Neural cell (in vitro differentiated cells): ENCODE results near the gene GDPD3. TPM values are rescaled to one million over a fixed set of nuclear protein-coding genes. Genes with fewer than 3 reads are reported as not detected.

ENCODE experiments used
- H2AFZ ChIP-seq: fragments of 200-600, 300-800 bp; sonication (generic), shearing (Covaris generic); 2 replicates; pipeline ENCODE4 v1.6.0; 2014; ENCODE audit warnings: low read depth, mild to moderate bottlenecking, antibody characterized with exemption, low read length, moderate library complexity
- H3F3A ChIP-seq: fragments of 200-600 bp; shearing (Covaris generic); 2 replicates; pipeline ENCODE4 v1.6.1; 2016; ENCODE audit warnings: mild to moderate bottlenecking, moderate library complexity, mixed read lengths, antibody characterized with exemption, low read length; ENCODE audit not compliant: insufficient read depth, poor library complexity, severe bottlenecking
- H3K27ac ChIP-seq: fragments of 200-600, 300-800 bp; sonication (generic), shearing (Covaris generic); 2 replicates; pipeline ENCODE4 v1.5.1; 2014; ENCODE audit warnings: mild to moderate bottlenecking, low read length, moderate library complexity
- H3K27me3 ChIP-seq: fragments of 300-800, 200-600 bp; sonication (generic), shearing (Covaris generic); 2 replicates; pipeline ENCODE4 v1.6.0; 2014; ENCODE audit warnings: mild to moderate bottlenecking, low read depth, low read length, moderate library complexity; ENCODE audit not compliant: insufficient read depth
- H3K36me3 ChIP-seq: fragments of 300-800, 200-600 bp; sonication (generic), shearing (Covaris generic); 2 replicates; pipeline ENCODE4 v1.5.1; 2014; ENCODE audit warnings: mild to moderate bottlenecking, antibody characterized with exemption, low read length, moderate library complexity; ENCODE audit not compliant: insufficient read depth
- H3K4me2 ChIP-seq: fragments of 300-800, 200-600 bp; sonication (generic), shearing (Covaris generic); 2 replicates; pipeline ENCODE4 v1.6.0; 2014; ENCODE audit warnings: mild to moderate bottlenecking, low read length
- H3K4me3 ChIP-seq: fragments of 300-800, 200-600 bp; sonication (generic), shearing (Covaris generic); 2 replicates; pipeline ENCODE4 v1.5.1; 2014; ENCODE audit warnings: mild to moderate bottlenecking, low read length, moderate library complexity
- H3K79me2 ChIP-seq: fragments of 200-600 bp; shearing (Covaris generic); replicated peaks from 2 replicates; pipeline ENCODE4 v1.6.0; 2014; ENCODE audit warnings: mild to moderate bottlenecking, low read length, moderate library complexity; ENCODE audit not compliant: insufficient read depth
- H3K9ac ChIP-seq: fragments of 300-800, 200-600 bp; sonication (generic), shearing (Covaris generic); 2 replicates; pipeline ENCODE4 v1.6.1; 2016; ENCODE audit warnings: mild to moderate bottlenecking, low read length, mixed read lengths
- H3K9me2 ChIP-seq: fragments of 200-600 bp; shearing (Covaris generic); 2 replicates; pipeline ENCODE4 v1.6.1; 2016; ENCODE audit warnings: mild to moderate bottlenecking, low read length, mixed read lengths; ENCODE audit not compliant: insufficient read depth
- H3K9me3 ChIP-seq: fragments of 200-600, 300-800 bp; sonication (generic), shearing (Covaris generic); 2 replicates; pipeline ENCODE4 v1.6.1; 2016; ENCODE audit warnings: mild to moderate bottlenecking, mixed run types, low read length, moderate library complexity, mixed read lengths
- H4K20me1 ChIP-seq: fragments of 200-600 bp; shearing (Covaris generic); 2 replicates; pipeline ENCODE4 v1.6.1; 2016; ENCODE audit warnings: mild to moderate bottlenecking, mixed run types; ENCODE audit not compliant: insufficient read depth
- EP300 ChIP-seq: fragments of 450-650 bp; conservative IDR thresholded peaks from 2 replicates; pipeline ENCODE4 v1.6.1; 2014; ENCODE audit warnings: antibody characterized with exemption, mild to moderate bottlenecking, moderate library complexity; ENCODE audit not compliant: poor library complexity, severe bottlenecking
- EZH2 ChIP-seq: fragments of 200-600, 300-800 bp; shearing (Covaris generic), sonication (generic); IDR thresholded peaks from 2 replicates; pipeline ENCODE4 v1.6.1; 2014; ENCODE audit warnings: antibody characterized with exemption, low read length, borderline replicate concordance, mild to moderate bottlenecking; ENCODE audit not compliant: insufficient read depth, poor library complexity, severe bottlenecking
- MXI1 ChIP-seq: fragments of 450-650 bp; conservative IDR thresholded peaks from 2 replicates; pipeline ENCODE4 v1.6.1; 2014; ENCODE audit warnings: antibody characterized with exemption, mild to moderate bottlenecking; ENCODE audit not compliant: poor library complexity, severe bottlenecking
- POLR2AphosphoS5 ChIP-seq: IDR thresholded peaks from 2 replicates; pipeline ENCODE4 v1.6.1; 2012
- RAD21 ChIP-seq: fragments of 450-650 bp; conservative IDR thresholded peaks from 2 replicates; pipeline ENCODE4 v1.6.1; 2014; ENCODE audit warnings: antibody characterized with exemption, mild to moderate bottlenecking, moderate library complexity
- SMC3 ChIP-seq: fragments of 450-650 bp; conservative IDR thresholded peaks from 2 replicates; pipeline ENCODE4 v1.6.1; 2014; ENCODE audit warnings: antibody characterized with exemption, mild to moderate bottlenecking, moderate library complexity; ENCODE audit not compliant: poor library complexity
- TAF1 ChIP-seq: IDR thresholded peaks from 2 replicates; pipeline ENCODE4 v1.6.1; 2012; ENCODE audit warnings: low read depth
- polyA plus RNA-seq: library from polyadenylated mRNA; depleted of rRNA; stranded (reverse); fragments of >200 nt; gene quantifications from 2 replicates; pipeline ENCODE4 v1.2.3, GENCODE V29; 2014
- TF ChIP-seq, protein P1 (sequence below): fragments of 450-650 bp; IDR thresholded peaks from 2 replicates; pipeline ENCODE4 v1.5.1; 2014; ENCODE audit warnings: antibody characterized with exemption, mild to moderate bottlenecking, moderate library complexity; ENCODE audit not compliant: poor library complexity, severe bottlenecking
- TF ChIP-seq, protein P2 (sequence below): IDR thresholded peaks from 2 replicates; pipeline ENCODE4 v1.6.1; 2012; ENCODE audit warnings: borderline replicate concordance

Gene GDPD3
- polyA plus RNA-seq, 1 donor from 2014 or later, result 2.7 TPM

DNA sequence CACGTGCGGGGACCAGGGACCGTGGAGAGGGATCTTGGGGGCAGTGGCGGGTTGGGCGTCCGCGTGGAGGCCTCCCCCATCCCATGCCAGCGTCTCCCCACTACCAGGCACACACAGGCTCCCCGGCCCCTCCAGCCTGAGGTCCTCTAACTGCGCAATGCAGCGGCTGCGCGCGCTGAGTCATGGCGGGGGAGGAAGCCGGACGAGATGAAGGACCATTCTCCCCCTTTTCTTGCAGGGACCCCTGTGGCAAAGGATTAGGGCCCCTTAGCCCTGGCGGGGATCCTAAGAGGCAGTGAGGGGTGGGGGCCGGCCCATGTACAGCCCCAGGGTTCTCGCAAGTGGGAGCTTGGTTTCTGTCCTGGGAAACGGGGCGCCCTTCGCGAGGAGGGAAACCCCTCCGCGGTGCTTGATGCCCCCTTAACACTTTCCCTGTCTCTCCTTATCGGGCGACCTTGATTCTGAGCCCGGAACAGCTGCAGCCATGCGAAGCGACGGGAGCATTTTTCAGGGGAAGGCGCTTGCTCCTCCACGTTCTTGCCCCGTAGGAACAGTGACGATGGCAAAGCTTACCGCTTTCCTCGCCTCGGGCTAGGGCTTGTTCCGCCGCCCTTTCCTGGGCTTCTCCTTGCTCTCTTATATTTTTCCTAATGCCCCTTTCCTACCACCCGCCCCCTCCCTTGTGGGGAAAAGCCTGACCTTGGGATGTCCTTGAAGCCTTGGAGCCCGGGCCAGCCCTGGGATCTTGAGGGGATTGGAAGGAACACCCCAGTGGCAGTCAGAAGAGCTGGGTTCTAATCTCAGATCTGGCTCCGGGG, 47.2 kb downstream of the GDPD3 start:
- H3K4me3 ChIP-seq, result peak overlapping the region; percentile 97
- H4K20me1 ChIP-seq, result no peaks in the 10 kb centered on the region
- peak overlapping the region; percentile 94 for H3K27ac ChIP-seq
- no peak for TF ChIP-seq EP300
- TF ChIP-seq POLR2AphosphoS5, result no peak
- TF ChIP-seq, protein P1, sequence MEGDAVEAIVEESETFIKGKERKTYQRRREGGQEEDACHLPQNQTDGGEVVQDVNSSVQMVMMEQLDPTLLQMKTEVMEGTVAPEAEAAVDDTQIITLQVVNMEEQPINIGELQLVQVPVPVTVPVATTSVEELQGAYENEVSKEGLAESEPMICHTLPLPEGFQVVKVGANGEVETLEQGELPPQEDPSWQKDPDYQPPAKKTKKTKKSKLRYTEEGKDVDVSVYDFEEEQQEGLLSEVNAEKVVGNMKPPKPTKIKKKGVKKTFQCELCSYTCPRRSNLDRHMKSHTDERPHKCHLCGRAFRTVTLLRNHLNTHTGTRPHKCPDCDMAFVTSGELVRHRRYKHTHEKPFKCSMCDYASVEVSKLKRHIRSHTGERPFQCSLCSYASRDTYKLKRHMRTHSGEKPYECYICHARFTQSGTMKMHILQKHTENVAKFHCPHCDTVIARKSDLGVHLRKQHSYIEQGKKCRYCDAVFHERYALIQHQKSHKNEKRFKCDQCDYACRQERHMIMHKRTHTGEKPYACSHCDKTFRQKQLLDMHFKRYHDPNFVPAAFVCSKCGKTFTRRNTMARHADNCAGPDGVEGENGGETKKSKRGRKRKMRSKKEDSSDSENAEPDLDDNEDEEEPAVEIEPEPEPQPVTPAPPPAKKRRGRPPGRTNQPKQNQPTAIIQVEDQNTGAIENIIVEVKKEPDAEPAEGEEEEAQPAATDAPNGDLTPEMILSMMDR, result no peak
- no peak for TF ChIP-seq EZH2
- no peak for TF ChIP-seq SMC3
- no peak for TF ChIP-seq MXI1
- TF ChIP-seq TAF1, result no peak
- TF ChIP-seq, protein P2, sequence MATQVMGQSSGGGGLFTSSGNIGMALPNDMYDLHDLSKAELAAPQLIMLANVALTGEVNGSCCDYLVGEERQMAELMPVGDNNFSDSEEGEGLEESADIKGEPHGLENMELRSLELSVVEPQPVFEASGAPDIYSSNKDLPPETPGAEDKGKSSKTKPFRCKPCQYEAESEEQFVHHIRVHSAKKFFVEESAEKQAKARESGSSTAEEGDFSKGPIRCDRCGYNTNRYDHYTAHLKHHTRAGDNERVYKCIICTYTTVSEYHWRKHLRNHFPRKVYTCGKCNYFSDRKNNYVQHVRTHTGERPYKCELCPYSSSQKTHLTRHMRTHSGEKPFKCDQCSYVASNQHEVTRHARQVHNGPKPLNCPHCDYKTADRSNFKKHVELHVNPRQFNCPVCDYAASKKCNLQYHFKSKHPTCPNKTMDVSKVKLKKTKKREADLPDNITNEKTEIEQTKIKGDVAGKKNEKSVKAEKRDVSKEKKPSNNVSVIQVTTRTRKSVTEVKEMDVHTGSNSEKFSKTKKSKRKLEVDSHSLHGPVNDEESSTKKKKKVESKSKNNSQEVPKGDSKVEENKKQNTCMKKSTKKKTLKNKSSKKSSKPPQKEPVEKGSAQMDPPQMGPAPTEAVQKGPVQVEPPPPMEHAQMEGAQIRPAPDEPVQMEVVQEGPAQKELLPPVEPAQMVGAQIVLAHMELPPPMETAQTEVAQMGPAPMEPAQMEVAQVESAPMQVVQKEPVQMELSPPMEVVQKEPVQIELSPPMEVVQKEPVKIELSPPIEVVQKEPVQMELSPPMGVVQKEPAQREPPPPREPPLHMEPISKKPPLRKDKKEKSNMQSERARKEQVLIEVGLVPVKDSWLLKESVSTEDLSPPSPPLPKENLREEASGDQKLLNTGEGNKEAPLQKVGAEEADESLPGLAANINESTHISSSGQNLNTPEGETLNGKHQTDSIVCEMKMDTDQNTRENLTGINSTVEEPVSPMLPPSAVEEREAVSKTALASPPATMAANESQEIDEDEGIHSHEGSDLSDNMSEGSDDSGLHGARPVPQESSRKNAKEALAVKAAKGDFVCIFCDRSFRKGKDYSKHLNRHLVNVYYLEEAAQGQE, result no peak
- no peak for TF ChIP-seq RAD21
- H3K9me2 ChIP-seq, result no peaks in the 10 kb centered on the region
- H3K36me3 ChIP-seq, result no peaks in the 10 kb centered on the region
- H3F3A ChIP-seq, result no peaks in the 10 kb centered on the region
- H3K9ac ChIP-seq, result peak overlapping the region; percentile 95
- peak overlapping the region; percentile 19 for H2AFZ ChIP-seq
- no peaks in the 10 kb centered on the region for H3K27me3 ChIP-seq
- H3K4me2 ChIP-seq, result peak overlapping the region; percentile 82
- no peaks in the 10 kb centered on the region for H3K9me3 ChIP-seq
- H3K79me2 ChIP-seq, result peaks cover 11% of the 10 kb centered on the region

DNA sequence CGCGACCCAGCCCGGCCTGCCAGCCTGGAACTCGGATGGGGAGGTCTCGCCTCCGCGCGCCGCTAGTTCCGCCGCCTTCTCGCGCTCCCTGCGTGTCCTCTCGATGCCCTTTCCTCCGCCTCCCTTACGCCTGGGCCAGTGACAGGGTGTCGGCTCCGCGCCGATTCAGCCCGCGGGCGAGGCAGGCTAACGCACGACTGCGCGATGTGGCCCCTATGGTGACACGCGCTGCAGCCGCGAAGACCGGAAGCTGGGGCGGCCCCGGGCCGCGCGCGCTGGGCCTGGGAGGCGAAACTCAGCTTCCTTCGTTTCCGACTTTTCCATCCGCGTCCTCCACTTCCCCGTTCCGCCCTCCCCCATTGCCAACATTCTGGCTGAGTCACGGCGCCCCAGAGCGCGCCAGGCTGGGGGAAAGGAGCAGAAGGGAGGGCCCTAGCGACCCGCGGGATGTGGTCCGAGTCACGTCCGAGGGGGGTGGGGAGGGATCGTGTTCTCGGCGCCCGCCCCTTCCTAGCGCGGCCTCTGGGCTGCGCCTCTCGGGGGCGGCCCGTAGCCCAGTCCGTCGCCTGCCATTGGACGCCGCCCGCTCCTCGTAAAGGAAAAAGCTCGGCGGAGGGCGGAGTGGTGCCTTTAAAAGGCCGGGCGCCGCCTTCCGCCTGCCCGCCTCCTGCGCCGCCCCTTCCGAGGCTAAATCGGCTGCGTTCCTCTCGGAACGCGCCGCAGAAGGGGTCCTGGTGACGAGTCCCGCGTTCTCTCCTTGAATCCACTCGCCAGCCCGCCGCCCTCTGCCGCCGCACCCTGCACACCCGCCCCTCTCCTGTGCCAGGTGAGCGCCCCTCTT, 48.0 kb downstream of the GDPD3 start, which contains the start of gene ALDOA:
ALDOA (plus strand) TSS at position 659 of the 841 bp plus-strand sequence. CDS start 1,138 bp downstream, outside the sequence.
- Histone ChIP-seq H3K79me2 (peaks cover 11% of the 10 kb centered on the region), H3K27me3 (no peaks in the 10 kb centered on the region), H3K27ac (peak within 1 kb of the TSS; percentile 94), H3K9me2 (no peaks in the 10 kb centered on the region), H3K9me3 (no peaks in the 10 kb centered on the region), H3K9ac (peak within 1 kb of the TSS; percentile 95), H3K4me3 (peak within 1 kb of the TSS; percentile 97), H3K4me2 (peak within 1 kb of the TSS; percentile 83), H3K36me3 (no peaks in the 10 kb centered on the region), H3F3A (no peaks in the 10 kb centered on the region), H2AFZ (peak within 1 kb of the TSS; percentile 96), H4K20me1 (no peaks in the 10 kb centered on the region)
- TF ChIP-seq, protein P1, result peak; percentile 30
- TF ChIP-seq TAF1 (peak; percentile 55), SMC3 (peak; percentile 38), EZH2 (no peak), EP300 (peak; percentile 8), POLR2AphosphoS5 (peak; percentile 86), RAD21 (peak; percentile 10), MXI1 (peak; percentile 81)
- TF ChIP-seq, protein P2, result peak; percentile 79
